HUES64 (cell line): ENCODE data around the gene ANAPC1.
"Not testable (repeated sequence)": the region's sequence is repeated elsewhere in the genome, so short reads cannot be mapped to it uniquely, and the experiment has no call there.

Experiments
- H3K27ac ChIP-seq: 2 replicates; pipeline ENCODE4 v1.7.0; 2013; ENCODE audit warnings: low read depth, low read length, inconsistent platforms
- H3K27me3 ChIP-seq: 2 replicates; pipeline ENCODE4 v1.6.1; 2013; ENCODE audit warnings: mild to moderate bottlenecking, low read length; ENCODE audit not compliant: insufficient read depth
- H3K36me3 ChIP-seq: 2 replicates; pipeline ENCODE4 v1.6.1; 2013; ENCODE audit warnings: mild to moderate bottlenecking, low read length; ENCODE audit not compliant: insufficient read depth
- H3K4me1 ChIP-seq: 2 replicates; pipeline ENCODE4 v1.6.1; 2013; ENCODE audit warnings: mild to moderate bottlenecking, low read length, moderate library complexity; ENCODE audit not compliant: insufficient read depth
- H3K4me3 ChIP-seq: 2 replicates; pipeline ENCODE4 v1.5.1; 2013; ENCODE audit warnings: mild to moderate bottlenecking, low read length, moderate library complexity
- H3K9ac ChIP-seq: 2 replicates; pipeline ENCODE4 v1.6.1; 2013; ENCODE audit warnings: mild to moderate bottlenecking, low read depth, low read length
- H3K9me3 ChIP-seq: 2 replicates; pipeline ENCODE4 v1.6.1; 2013; ENCODE audit warnings: low read depth, low read length; ENCODE audit not compliant: insufficient read depth
- WGBS: fragments of 150-250, 120-280 bp; methylation state at CpG from one replicate; pipeline ENCODE4 v1.1.7; 2013; ENCODE audit warnings: missing lambda C conversion rate; 5-methylcytosine and 5-hydroxymethylcytosine counted together

ANAPC1 gene

GRCh38 chr2:111900859-111901258 lies 16.9 kb upstream of the ANAPC1 start:
- peaks cover 35% of the 10 kb centered on the region for H3K27me3 ChIP-seq
- no peaks in the 10 kb centered on the region for H3K36me3 ChIP-seq
- no peaks in the 10 kb centered on the region for H3K9me3 ChIP-seq
- H3K9ac ChIP-seq, result no peak overlapping the region
- peaks cover 21% of the 10 kb centered on the region for H3K4me1 ChIP-seq
- H3K4me3 ChIP-seq, result no peak overlapping the region
- 43% methylated on average over 3 of the region's 3 CpGs for WGBS
- no peak overlapping the region for H3K27ac ChIP-seq

GRCh38 chr2:111898703-111899514 lies 14.9 kb upstream of the ANAPC1 start:
- WGBS, result under 1% methylated on average over 70 of the region's 70 CpGs
- H3K4me3 ChIP-seq, result peak overlapping the region; percentile 90
- no peaks in the 10 kb centered on the region for H3K9me3 ChIP-seq
- H3K4me1 ChIP-seq, result peaks cover 15% of the 10 kb centered on the region
- H3K9ac ChIP-seq, result peak overlapping the region; percentile 59
- peaks cover 35% of the 10 kb centered on the region for H3K27me3 ChIP-seq
- H3K27ac ChIP-seq, result peak overlapping the region; percentile 46; the same call in 1 of the 2 replicates
- H3K36me3 ChIP-seq, result no peaks in the 10 kb centered on the region

- Histone ChIP-seq H3K27ac (peak within 1 kb of the TSS; percentile 56; the same call in 1 of the 2 replicates), H3K9me3 (no peaks in the 10 kb centered on the region), H3K9ac (peak within 1 kb of the TSS; percentile 73), H3K4me1 (peaks cover 8% of the 10 kb centered on the region), H3K36me3 (no peaks in the 10 kb centered on the region), H3K4me3 (peak within 1 kb of the TSS; percentile 90), H3K27me3 (peaks cover 35% of the 10 kb centered on the region)
- under 1% methylated on average over 68 of the region's 71 CpGs for WGBS
Measured at GRCh38 chr2:111897924-111898702, 14.1 kb upstream of the ANAPC1 start, which contains the start of gene MERTK. TSS of gene MERTK (plus strand) at chr2:111898607. CDS start at chr2:111898736, 129 bp downstream.

- Histone ChIP-seq H3K36me3 (no peaks in the 10 kb centered on the region), H3K27me3 (peaks cover 35% of the 10 kb centered on the region), H3K4me1 (peaks cover 7% of the 10 kb centered on the region), H3K9me3 (no peaks in the 10 kb centered on the region), H3K9ac (no peak overlapping the region), H3K27ac (peak overlapping the region; percentile 56; the same call in 1 of the 2 replicates), H3K4me3 (peak overlapping the region; percentile 87)
- WGBS, result 10% methylated on average over 6 of the region's 7 CpGs
Measured at GRCh38 chr2:111897630-111897923, 13.6 kb upstream of the ANAPC1 start.

- no peak overlapping the region for H3K4me3 ChIP-seq
- H3K9ac ChIP-seq, result no peak overlapping the region
- peaks cover 35% of the 10 kb centered on the region for H3K27me3 ChIP-seq
- H3K4me1 ChIP-seq, result peaks cover 7% of the 10 kb centered on the region
- WGBS, result 93% methylated on average over 6 of the region's 6 CpGs
- no peaks in the 10 kb centered on the region for H3K9me3 ChIP-seq
- H3K27ac ChIP-seq, result no peak overlapping the region
- no peaks in the 10 kb centered on the region for H3K36me3 ChIP-seq
Measured at GRCh38 chr2:111896576-111896975, 12.6 kb upstream of the ANAPC1 start.

- Histone ChIP-seq H3K9ac (no peak overlapping the region), H3K27ac (no peak overlapping the region), H3K4me3 (no peak overlapping the region), H3K4me1 (peaks cover 7% of the 10 kb centered on the region), H3K9me3 (no peaks in the 10 kb centered on the region), H3K36me3 (no peaks in the 10 kb centered on the region), H3K27me3 (peaks cover 35% of the 10 kb centered on the region)
- 59% methylated on average over 3 of the region's 3 CpGs for WGBS
Measured at GRCh38 chr2:111896024-111896423, 12.0 kb upstream of the ANAPC1 start.

- no peaks in the 10 kb centered on the region for H3K4me1 ChIP-seq
- WGBS, result 34% methylated on average over 11 of the region's 11 CpGs
- no peaks in the 10 kb centered on the region for H3K9me3 ChIP-seq
- H3K9ac ChIP-seq, result peak overlapping the region; percentile 96
- H3K4me3 ChIP-seq, result peak overlapping the region; percentile 89
- H3K36me3 ChIP-seq, result peaks cover 13% of the 10 kb centered on the region
- H3K27ac ChIP-seq, result peak overlapping the region; percentile 95
- H3K27me3 ChIP-seq, result no peaks in the 10 kb centered on the region
Measured at GRCh38 chr2:111884592-111884964, 585 bp upstream of the ANAPC1 start.

- H3K36me3 ChIP-seq, result peaks cover 74% of the 10 kb centered on the region
Measured at GRCh38 chr2:111872806-111873205, 11.2 kb downstream of the ANAPC1 start.

GRCh38 chr2:111865124-111865523 lies 18.9 kb downstream of the ANAPC1 start:
- not testable (repeated sequence) for H3K27ac ChIP-seq, H3K4me3 ChIP-seq, H3K4me1 ChIP-seq, H3K9me3 ChIP-seq, H3K9ac ChIP-seq, H3K27me3 ChIP-seq
- H3K36me3 ChIP-seq, result peaks cover 51% of the 10 kb centered on the region
- WGBS, result no CpG with 5 or more reads among the region's 3 CpGs

More at GRCh38 chr2:111872806-111873205, 11.2 kb downstream of the ANAPC1 start:
- not testable (repeated sequence) for H3K27me3 ChIP-seq, H3K9me3 ChIP-seq, H3K4me1 ChIP-seq, H3K27ac ChIP-seq, H3K9ac ChIP-seq, H3K4me3 ChIP-seq
- WGBS, result no CpG with 5 or more reads among the region's 2 CpGs

GRCh38 chr2:111860005-111860404 lies 24.0 kb downstream of the ANAPC1 start:
- not testable (repeated sequence) for H3K27me3 ChIP-seq, H3K4me3 ChIP-seq, H3K9ac ChIP-seq, H3K4me1 ChIP-seq, H3K27ac ChIP-seq, H3K9me3 ChIP-seq
- WGBS, result 0% methylated on average over 1 of the region's 3 CpGs
- peaks cover 50% of the 10 kb centered on the region for H3K36me3 ChIP-seq

- WGBS, result 100% methylated on average over 2 of the region's 3 CpGs
- H3K36me3 ChIP-seq, result peaks cover 50% of the 10 kb centered on the region
- not testable (repeated sequence) for H3K4me3 ChIP-seq, H3K9ac ChIP-seq, H3K27ac ChIP-seq, H3K4me1 ChIP-seq, H3K27me3 ChIP-seq, H3K9me3 ChIP-seq
Measured at GRCh38 chr2:111852544-111852943, 31.4 kb downstream of the ANAPC1 start.
